Measurements from ENCODE around the gene TMEM233. TPM values are rescaled to one million over a fixed set of nuclear protein-coding genes. Genes with fewer than 3 reads are reported as not detected.

The TMEM233 gene
- total RNA-seq, 1 experiment from 2014 or later: not detected

GRCh38 chr12:119686355-119686754 is 92.8 kb downstream of the TMEM233 start:
- POLR2A ChIA-PET: no interaction called here
- RAD21 ChIA-PET (ENCODE audit: low non-redundant PET in 1 of 2, low total read pairs in 2 of 2, uncharacterized antibody in 2 of 2, unreplicated experiment in 2 of 2): no interaction called here
- no peaks in the 10 kb centered on the region for H4K20me1 ChIP-seq (ENCODE audit: insufficient read depth)
- H3K27me3 ChIP-seq (ENCODE audit: insufficient read depth, low read length): no peaks in the 10 kb centered on the region
- no peak overlapping the region for H3K4me2 ChIP-seq (ENCODE audit: low read length)
- intact Hi-C loops (cut with micrococcal nuclease): no loop called here
- no peak overlapping the region for H3K9ac ChIP-seq (ENCODE audit: low read length)
- no peaks in the 10 kb centered on the region for H3K9me2 ChIP-seq (ENCODE audit: insufficient read depth)
- H3K79me2 ChIP-seq (ENCODE audit: insufficient read depth, low read length): no peaks in the 10 kb centered on the region
- no TSS peak for BruUV-seq (replicated peaks)
- CTCF ChIA-PET: interaction anchor here (1.9 kb wide), 1 partner anchor 9 kb away, joined by 6 read pairs; no protein-coding TSS in a partner anchor
- H3K9me3 ChIP-seq (ENCODE audit: control insufficient read depth in 1 of 2, insufficient read depth in 1 of 2, low read depth in 1 of 2, low read length in 2 of 2): no peaks in the 10 kb centered on the region
- H3K4me1 ChIP-seq (ENCODE audit: control insufficient read depth in 1 of 2, insufficient read depth in 2 of 2, low read length in 2 of 2): no peaks in the 10 kb centered on the region
- peaks cover 9 to 18% of the 10 kb centered on the region in 2 experiments; a peak in 3 of 4 replicates for H3K36me3 ChIP-seq (ENCODE audit: control insufficient read depth in 1 of 2, insufficient read depth in 2 of 2, low read length in 2 of 2)
- TF ChIP-seq ZNF274 (IDR thresholded peaks at IDR 0.05; ENCODE audit: low read depth, low read length) (no peak), CEBPB (IDR thresholded peaks at IDR 0.05; ENCODE audit: low read depth) (no peak), SP1 (IDR thresholded peaks at IDR 0.05; ENCODE audit: low read depth) (no peak), EGR1 (IDR thresholded peaks at IDR 0.05; ENCODE audit: low read depth) (no peak), EZH2phosphoT487 (IDR thresholded peaks at IDR 0.05; ENCODE audit: borderline replicate concordance) (no peak), REST (IDR thresholded peaks at IDR 0.05; ENCODE audit: low read depth) (no peak), CBX3 (IDR thresholded peaks at IDR 0.05; ENCODE audit: low read depth) (no peak), ATF3 (IDR thresholded peaks at IDR 0.05) (no peak), YY1 (IDR thresholded peaks at IDR 0.05; ENCODE audit: extremely low read depth, insufficient replicate concordance, low read depth, low read length) (no peak), FOSL1 (IDR thresholded peaks at IDR 0.05; ENCODE audit: low read depth) (no peak), MAX (IDR thresholded peaks at IDR 0.05) (no peak), RAD21 (IDR thresholded peaks at IDR 0.05; ENCODE audit: low read depth) (no peak), ELF1 (IDR thresholded peaks at IDR 0.05; ENCODE audit: borderline replicate concordance, low read depth) (no peak), POLR2A (IDR thresholded peaks at IDR 0.05; ENCODE audit: borderline replicate concordance, extremely low read depth, insufficient read depth, insufficient read length) (no peak)
- no peak overlapping the region for H3K4me3 ChIP-seq (replicated peaks in 1 of 2; ENCODE audit: low read depth in 1 of 2, low read length in 2 of 2)
- H2AFZ ChIP-seq (ENCODE audit: low read depth, low read length, poor library complexity, severe bottlenecking): no peak overlapping the region
- no peak overlapping the region for H3K27ac ChIP-seq (ENCODE audit: low read depth, low read length)
- DNase-seq (ENCODE audit: low read depth, low spot score) (no peak), ATAC-seq (no peak)
